Fibroblast of skin of right biceps (primary cell): Measurements from ENCODE around the gene TMEM9.

Experiments used
- DNase-seq: peaks from one replicate; pipeline ENCODE4 v3.0.0-alpha.2; 2013

TMEM9 gene

DNA sequence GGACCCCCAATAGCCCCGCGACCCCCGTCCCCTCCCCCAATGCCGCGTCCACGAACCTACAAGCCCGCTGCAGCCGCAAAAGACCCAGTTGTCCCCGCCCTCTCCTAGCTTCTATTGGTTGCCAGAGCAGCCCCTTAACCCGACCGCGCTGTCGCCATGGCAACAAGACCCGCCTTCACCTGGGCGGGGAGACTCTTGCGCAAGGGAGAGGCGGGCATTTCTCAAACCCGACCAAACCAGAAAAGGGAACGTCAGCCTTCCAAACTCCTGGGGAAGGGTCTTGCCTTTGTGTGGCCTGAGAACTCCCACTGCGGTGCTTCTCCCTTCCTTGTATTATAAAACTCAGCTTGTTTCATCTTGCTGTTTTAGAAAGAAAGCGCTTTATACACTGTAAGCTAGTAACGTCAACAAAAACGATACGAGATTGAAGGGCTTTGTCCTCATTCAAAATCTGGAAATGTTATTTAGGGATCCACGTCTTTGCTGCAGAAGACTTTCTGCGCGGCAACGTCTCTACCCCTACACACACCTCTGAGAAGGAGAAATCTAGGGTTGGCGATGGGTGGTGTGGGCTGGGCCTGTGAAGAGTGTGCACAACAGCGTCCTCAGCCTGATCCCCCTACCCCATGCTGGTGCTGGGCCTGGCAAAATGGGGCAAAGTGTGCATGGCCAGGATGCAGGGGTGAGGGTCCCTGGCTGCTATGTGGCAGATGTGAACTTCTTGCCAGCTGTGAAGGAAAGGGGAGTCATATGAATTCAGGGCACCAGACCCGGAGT lies at the start of gene TMEM9:
Gene TMEM9, minus strand, starts transcription at position 86 of the 777 bp plus-strand sequence. CDS start 551 bp downstream, outside the sequence.
- peak; percentile 95 for DNase-seq

DNA sequence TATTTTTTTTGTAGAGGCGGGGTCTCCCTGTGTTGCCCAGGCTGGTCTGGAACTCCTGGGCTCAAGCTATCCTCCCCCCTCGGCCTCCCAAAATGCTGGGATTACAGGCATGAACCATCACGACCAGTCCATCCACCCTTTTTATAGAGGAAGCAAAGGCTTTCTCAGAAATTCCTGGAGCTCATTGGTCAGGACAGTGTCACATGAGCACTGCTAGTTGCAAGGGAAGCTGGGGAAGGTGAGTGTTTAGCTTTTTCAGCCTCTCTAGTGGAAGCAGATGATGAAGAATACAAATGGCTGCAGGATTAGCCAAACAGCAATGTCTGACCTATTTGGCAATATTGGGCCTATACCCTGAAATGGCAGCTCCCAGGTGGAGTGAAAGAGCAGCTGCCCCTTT lies 44.3 kb upstream of the TMEM9 start:
- DNase-seq, result no peak

DNA sequence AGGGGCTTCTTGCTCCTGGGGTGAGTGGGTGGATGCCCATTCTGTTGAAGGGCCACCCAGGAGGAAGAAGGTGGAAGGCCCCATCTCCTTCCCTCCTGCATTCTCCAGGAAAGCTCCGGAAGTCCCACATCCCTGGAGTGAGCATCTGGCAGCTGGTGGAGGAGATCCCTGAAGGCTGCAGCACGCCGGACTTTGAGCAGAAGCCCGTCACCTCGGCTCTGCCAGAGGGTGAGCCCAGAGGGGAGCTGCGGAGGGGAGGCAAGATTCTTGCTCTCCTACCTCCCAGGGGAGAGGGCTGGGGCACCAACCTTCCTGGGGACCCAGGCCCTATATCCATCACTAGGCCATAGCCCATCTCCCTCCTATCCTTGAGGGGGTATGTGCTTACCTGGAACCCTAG lies 39.8 kb upstream of the TMEM9 start:
- no peak for DNase-seq

DNA sequence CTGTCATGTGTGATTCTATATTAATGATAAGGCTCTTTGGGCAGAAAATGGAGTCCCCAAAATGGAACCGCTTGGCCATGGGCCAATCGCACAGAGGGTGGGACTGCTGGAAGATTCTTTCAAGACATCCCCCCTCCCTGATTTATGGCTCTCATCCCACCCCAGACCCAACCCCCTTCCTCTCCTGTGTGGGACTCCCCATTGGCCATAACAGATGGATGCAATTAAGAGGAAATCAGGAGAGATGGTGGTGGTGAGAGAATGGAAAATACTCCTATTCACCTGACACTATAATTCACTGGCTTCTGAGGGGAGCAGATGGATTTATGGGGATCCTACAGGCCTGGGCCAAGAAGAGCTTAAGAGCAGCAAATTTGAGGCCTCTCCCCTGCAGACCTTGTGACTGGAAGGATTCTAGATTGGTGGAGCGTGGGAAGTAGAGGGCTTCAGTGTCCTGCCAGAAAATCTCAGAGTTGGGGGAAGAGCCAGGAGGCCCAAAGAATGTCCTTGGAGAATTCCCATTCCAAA lies 38.1 kb upstream of the TMEM9 start:
- peak; percentile 75 for DNase-seq

DNA sequence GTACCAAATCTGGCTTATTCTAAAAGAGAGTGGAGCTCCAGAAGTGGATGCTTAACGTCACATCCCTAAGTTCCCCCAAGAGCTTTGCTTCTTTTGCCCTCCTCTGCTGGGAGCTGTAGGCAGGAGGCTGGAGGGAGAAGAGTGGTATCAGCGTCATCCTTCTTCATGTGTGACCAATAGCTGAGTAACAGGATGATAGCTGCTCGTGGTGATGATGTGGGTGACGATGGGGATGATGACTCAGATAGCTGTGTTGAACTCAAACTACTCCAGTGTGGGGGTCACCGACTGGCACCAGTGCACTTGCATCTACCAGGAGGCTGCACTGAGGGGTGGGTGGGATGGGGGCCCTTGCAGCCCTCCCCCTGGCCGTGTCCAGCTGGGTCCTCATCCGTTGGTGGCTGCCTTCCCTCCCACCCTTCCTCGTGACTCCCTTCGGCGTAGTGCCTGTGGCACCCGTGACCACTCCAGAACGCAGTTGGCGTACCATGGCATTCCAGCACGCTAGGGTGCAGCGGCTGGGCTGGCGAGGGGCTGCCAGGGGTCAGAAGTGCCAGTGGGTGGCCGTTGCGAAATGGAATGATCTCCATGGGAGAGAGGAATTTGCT lies 37.5 kb upstream of the TMEM9 start:
- DNase-seq, result peak; percentile 95

DNA sequence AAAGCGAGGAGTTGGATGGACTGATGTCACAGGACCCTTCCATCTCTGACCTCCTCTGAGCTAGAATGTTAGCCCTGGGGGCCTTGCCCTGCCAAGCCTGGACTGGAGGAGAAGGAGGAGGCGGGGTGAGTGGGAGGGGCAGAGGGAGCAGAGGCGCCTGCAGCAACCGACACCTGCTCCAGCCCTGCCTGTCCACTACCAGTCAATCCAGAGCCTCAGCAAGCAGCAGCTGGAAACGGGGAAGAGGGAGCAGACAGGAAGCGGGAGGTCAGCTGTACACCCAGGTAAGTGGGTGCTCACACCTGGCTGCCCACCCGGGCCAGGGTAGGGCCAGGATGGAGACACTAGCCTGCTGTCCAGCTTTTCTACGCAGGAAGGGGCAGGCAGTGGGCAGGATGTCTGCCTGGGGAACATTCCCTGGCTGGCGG lies 36.4 kb upstream of the TMEM9 start, which contains the start of gene IGFN1:
Gene IGFN1, plus strand, starts transcription at position 201 of the 428 bp plus-strand sequence. CDS start 2,470 bp downstream, outside the sequence.
- DNase-seq, result no peak

DNA sequence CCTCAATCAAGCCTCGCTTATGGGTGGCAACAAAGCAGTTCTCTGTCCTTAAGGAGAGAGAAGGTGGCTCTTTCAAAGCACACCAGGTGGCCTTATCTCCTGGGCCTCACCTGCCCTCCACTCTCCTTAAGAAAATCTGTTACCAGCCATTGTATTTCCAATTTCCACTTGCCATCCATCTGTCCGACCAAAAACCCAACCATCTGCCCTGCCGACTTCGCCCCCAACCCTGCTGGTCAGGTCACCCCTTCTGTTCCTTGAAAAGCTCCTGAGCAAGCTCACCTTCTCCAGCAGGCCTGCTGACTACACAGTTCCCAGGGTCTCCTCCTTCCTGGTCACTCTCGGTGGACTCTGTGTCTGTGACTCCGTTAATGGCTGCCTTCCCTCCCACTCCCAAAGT lies 35.7 kb upstream of the TMEM9 start:
- DNase-seq, result no peak

DNA sequence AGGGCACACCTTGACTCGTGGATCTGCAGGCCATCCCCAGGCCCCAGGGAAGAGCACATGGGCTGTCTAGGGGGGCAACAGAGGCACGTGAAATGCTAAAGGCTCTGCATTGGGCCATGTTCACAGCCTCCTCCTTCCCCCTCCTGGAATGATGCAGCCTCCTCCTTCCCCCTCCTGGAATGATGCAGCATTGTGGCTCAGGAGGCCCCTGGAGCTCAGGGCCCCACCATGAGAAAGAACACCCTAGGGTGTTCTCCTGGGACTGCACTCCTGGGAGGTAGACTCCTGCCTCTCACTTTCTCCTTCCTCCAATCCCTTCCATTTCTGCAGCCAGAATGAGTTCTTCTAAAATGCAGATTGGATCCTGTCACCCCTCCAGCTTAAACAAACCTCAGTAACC lies 34.8 kb upstream of the TMEM9 start:
- no peak for DNase-seq

DNA sequence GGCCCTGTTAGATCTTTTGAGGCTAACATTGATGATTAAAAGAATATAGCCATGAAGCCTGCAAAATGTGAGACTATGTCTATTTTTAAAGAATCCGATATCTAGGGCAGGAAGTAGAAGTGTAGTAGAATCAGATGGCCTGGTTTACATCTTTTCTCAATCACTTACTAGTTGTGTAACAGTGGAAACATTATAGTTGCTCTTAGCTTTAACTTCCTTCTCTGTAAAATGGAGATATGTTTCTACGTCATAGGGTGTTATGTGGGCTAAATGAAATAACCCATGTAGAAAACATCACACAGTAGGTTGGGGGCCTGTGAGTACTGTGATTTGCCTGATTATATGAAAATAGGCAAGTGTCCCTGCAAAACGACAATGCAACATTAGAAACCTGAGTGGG lies 31.9 kb upstream of the TMEM9 start:
- no peak for DNase-seq

DNA sequence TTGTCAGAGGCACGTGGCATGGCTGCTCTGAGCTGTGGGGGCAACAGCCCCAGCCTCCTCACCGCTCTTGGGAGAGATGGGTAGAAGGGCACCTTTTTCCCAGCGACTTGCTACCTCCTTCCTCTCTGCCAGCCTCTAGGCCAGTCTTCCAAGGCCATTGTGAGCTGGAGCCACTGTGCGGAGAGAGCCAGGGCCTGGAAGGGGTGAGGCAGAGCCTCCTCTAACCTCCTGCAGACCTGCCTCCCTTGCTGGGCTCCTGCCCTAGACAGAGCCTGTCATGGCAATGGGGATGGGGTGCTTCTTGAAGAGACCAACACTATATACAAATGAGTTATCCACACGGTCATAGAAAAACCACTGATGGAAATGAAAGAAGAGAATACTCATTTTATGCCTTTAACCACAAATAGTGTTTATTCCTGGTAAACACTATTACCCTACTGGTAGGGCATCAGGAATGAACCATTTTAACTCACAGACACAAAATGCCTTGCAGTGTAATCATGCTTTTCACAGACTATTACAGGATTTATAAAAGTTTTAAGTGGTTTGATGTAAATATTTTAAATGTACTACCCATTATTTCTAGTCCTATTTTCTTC lies 31.4 kb upstream of the TMEM9 start:
- DNase-seq, result no peak

DNA sequence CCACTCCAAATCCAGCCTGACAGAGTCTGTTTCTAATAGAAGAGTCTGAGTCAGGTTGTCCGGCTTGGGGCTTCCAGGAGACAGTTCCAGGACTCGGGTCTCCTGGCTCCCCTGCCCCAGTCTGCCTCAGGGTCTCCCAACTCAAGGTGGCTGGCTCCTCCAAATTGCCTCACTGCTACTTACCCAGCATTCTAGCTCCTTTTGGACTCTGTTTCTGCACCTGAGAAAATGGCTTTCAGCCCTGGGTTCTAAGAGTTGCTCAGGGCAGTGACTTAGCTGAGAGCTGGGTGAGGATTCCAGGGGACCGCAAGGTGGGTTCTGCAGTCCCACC lies 30.8 kb upstream of the TMEM9 start:
- DNase-seq, result no peak

DNA sequence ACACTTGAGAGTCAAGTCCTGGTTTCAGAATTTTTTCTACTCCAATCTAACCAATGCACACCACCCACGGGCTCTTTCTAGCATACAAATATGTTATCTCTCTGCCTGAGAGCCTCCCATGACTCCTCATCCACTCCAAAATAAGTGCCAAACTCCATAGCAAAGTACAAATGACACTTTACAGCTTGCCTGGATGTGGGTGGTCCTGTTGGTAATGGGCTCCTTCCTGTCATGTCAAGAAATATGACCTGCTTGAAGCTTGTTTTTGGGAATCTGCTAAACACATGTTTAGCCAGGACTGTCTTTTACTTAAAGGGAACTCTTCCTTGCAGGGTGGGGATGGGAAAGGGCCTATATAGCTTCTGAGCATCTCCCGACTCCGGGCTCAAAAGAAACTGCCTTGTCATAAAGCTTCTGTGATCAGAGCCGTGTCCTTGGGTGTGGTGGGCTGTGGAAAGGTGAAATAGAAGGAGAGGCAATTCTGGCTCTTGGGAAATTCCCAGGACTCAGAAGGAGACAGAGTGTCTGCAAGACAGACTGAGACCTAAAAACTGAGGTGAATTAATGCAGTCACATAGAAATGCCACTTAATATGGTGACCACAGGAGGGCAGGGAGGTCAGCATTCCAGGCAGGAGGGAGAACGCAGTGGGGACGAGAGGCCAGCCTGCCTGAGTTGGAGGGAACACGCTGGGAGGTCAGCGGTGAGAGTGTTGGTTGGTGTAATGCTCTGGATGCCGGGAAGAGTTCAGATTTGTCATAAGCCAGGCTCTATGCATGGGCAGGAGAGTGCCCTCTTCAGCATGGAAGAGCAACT lies 30.2 kb upstream of the TMEM9 start:
- peak; percentile 87 for DNase-seq

DNA sequence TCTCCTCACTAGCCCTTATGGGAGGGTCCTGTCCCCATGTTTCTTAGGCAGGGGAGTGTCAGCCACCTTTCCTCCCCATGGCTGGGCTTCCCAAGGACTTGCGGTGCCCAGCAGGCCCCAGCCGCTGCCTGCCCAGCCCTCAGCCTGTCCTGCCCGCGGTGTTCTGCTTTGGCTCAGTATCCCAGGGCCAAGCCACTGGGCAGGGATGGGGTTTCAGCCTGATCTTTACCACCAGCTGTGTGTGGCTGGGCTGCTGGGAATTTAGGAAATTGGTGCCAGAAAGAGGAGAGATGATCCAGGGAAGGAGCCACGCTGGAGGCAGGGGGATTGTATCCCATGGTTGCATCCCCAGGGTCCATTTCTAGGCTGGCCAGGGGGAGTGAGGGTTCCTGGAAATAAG lies 29.5 kb upstream of the TMEM9 start:
- no peak for DNase-seq

DNA sequence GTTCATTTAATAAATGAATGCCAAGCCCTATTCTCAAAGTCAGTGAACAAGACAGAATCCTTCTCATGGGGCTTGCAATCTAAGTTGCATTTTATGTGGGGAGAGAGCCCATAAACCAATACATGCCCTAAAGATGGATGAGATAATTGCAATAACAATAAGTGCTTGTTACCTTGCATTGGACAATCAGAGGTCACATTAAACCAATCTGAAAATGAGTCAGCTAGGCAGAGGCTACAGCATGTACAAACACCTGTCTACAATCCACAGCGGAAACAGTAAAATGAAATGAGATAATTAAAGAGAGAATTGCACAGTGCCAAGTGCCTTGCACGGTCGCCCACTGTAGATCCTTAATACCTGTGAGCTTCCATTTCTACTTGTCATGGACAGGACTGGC lies 28.9 kb upstream of the TMEM9 start:
- DNase-seq, result no peak

DNA sequence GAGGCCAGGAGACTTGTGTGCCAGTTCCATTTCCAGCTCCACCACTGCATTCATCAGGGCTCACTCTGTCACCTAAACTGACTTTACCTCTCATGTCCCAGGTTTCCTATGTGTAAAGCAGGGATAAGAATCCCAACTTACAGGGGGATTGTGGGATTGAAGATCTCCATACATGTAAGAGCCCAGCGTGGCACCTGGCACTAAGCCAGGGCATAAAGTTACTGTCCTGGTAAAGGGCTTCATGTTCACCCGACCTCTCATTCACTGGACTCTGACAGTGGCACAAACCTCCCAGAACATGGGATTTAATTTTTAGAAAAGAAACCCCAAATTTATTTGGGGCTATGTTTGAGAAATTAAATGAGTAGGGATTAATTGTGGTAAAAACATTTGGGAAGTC lies 27.5 kb upstream of the TMEM9 start:
- DNase-seq, result no peak

DNA sequence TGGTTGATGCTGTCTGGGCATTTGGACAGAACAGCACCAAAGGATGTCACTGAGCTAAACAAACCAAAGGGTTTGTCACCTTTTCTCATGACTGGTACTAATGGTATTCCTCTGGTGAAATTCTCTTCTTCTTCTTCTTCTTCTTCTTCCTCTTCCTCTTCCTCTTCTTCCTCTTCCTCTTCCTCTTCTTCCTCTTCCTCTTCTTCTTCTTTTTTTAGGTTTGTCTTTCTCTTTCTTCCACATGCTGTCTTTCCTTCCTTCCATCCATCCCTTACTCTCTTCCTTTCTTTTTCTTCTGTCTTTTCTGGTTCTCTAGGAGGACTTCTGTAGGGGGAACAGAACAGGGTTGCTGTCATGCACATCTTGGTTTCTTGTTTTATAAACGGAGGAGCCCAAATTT lies 27.0 kb upstream of the TMEM9 start:
- DNase-seq, result no peak

DNA sequence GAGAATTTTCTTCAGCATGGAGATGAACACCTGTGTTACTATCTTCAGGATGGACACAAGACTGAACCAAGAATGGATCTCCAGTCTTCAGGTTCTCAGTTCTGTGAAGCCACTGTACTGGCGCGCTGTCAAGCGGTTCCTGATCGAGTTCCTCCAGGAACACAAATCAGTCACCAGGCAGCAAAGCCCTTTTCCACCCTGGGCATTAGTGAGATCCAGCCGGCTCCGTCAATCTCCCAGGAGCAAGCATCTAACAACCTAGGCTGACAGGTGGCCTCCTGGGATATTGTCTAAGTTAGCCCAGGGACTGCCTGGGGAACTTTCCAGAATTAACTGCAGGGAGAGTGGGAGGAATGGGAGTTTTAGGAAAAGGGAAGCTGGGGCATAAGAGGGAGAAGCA lies 26.6 kb upstream of the TMEM9 start:
- no peak for DNase-seq

DNA sequence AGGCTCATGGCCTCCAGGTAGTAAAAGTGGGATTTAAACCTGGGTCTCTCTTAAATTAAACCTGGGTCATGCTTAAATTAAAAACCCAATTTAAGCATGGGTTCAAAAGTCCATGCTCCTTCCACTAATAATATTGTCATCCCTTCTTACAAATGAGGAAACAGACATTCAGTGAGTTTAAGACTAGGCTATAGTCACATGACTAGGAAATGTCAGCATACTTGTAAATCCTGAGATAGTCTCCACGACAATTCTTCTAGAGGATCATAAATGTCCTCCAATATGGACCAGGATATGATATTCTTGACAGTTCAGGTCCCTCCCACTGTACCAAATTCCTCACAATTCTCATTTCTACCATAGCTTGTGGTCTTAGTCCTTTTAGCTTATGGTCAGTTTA lies 25.9 kb upstream of the TMEM9 start:
- no peak for DNase-seq

DNA sequence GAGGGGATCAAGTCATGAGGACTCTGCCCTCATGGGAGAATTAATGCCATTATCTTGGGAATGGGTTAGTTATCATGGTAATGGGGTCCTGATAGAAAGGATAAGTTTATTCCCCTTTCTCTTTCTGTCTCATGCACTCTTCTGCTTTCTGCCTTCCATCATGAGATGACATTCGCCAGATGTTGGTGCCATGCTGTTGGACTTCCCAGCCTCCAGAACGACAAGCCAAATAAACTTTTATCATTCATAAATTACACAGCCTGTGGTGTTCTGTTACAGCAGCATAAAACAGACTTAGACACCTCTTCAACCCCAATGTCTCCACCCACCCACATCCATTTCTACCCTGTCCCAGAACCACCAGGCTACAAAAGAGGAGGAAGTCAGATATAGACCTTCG lies 24.4 kb upstream of the TMEM9 start:
- DNase-seq, result no peak

DNA sequence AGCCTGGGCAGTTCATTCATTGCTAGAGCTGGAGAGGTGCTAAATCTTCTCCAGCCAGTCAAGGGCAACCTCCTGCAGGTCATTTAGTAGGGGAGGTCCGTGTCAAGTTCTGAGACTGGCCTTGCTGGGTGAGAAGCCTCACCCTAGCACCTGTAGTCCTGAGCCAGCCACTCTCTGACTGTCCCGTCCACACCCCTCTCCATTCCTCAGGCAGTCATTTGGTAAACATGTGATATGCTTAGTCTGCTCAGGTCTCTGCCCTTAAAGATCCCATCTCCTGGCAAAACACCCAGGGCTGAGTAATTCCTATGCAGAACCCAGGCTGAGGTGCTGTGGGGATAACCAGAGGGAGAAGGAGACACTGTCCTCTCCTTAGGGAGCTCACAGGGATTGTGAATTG lies 22.7 kb upstream of the TMEM9 start:
- DNase-seq, result no peak

DNA sequence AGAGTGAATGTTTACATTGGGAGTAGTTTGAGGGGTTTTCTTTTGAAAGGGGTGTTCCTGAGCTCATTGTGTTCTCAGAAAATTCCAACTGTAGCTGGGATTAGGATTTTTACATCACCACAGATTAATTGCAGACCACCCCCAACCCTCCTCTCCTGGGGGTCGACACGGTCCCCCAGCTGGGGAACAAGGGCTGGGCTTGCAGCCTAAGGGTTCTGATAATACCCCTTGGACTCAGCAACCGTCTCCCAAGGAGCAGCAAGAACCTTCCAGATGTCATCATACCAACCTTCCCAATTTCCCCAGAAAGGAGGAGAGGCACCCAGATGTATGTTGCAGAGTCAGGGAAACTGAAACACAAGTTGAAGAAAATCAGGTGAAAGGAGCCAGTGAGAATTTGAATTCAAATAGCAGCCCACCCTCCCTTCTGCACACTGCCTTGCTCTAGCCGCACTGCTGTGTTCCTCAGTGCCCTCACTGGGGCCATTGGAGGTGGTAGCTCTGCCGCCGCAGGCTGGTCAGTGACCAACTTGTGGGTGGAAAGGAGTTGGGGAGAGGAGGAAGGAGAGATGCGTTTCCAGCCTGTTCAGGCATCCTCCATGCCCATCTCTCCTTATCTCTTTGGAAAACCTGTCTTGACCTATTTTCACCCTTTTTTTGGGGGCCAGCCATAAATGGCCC lies 21.7 kb upstream of the TMEM9 start:
- no peak for DNase-seq

DNA sequence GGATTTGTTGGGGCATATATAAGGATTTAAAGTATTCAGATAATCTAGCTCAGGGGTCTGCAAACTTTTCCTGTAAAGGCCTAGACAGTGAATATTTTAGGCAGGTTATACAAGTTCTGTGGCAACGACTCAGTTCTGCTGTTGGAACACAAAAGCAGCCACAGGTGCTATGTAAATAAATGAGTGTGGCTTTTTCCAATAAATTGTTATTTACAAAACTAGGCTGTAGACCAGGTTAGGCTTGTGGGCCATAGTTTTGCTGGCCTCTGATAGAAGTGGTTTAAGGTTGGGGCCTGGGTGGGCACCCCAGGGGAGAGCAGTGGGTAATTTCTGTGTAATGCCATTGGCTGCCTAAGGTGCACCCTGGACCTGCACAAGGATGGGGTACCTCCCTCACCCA lies 19.5 kb upstream of the TMEM9 start:
- no peak for DNase-seq
